Mammary epithelial cell (primary cell): ENCODE measurements around the gene METAP1D.

Experiments used
- EZH2 ChIP-seq: IDR thresholded peaks from 2 replicates; pipeline ENCODE4 v1.6.1; 2012; ENCODE audit warnings: low read length, inconsistent platforms, borderline replicate concordance
- TF ChIP-seq, protein P1 (sequence below), 2 donors: IDR thresholded peaks in 1 of 2; conservative IDR thresholded peaks in 1 of 2; 2 replicates each; pipeline ENCODE4 v1.5.1; 2011 to 2012; ENCODE audit warnings: inconsistent platforms in 2 of 2, low read length in 2 of 2, mild to moderate bottlenecking in 2 of 2, control low read depth in 1 of 2, low read depth in 1 of 2; ENCODE audit not compliant: insufficient read depth in 1 of 2; ENCODE audit errors: extremely low read depth in 1 of 2

DNA sequence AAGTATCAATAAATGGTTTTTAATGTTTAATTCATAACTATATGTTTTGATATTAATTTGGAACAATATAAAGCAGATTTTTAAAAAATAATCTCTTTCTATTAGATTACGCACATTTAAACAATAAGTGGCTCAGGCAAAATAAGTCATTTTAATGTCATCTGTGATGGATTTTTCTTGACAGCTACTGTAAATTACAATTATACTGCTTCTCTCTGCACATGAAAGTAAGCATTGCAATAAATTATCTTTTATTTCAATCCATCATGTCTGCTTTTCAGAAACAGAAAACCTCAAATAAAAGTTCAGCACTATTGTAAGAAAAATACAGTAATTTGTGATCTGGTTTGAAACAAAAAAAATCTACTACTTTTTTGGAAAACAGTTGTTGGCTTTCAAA lies 74.5 kb downstream of the METAP1D start:
- TF ChIP-seq, protein P1, sequence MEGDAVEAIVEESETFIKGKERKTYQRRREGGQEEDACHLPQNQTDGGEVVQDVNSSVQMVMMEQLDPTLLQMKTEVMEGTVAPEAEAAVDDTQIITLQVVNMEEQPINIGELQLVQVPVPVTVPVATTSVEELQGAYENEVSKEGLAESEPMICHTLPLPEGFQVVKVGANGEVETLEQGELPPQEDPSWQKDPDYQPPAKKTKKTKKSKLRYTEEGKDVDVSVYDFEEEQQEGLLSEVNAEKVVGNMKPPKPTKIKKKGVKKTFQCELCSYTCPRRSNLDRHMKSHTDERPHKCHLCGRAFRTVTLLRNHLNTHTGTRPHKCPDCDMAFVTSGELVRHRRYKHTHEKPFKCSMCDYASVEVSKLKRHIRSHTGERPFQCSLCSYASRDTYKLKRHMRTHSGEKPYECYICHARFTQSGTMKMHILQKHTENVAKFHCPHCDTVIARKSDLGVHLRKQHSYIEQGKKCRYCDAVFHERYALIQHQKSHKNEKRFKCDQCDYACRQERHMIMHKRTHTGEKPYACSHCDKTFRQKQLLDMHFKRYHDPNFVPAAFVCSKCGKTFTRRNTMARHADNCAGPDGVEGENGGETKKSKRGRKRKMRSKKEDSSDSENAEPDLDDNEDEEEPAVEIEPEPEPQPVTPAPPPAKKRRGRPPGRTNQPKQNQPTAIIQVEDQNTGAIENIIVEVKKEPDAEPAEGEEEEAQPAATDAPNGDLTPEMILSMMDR (conservative IDR thresholded peaks at IDR 0.05 in 1 of 2, IDR thresholded peaks at IDR 0.05 in 1 of 2; ENCODE audit: extremely low read depth in 1 of 2, insufficient read depth in 1 of 2, low read depth in 1 of 2, low read length in 2 of 2) = no peak
- TF ChIP-seq EZH2 = no peak
